ENCODE data around the gene TRIM10.
"Not testable (repeated sequence)": the region's sequence is repeated elsewhere in the genome, so short reads cannot be mapped to it uniquely, and the experiment has no call there.

The TRIM10 gene

DNA sequence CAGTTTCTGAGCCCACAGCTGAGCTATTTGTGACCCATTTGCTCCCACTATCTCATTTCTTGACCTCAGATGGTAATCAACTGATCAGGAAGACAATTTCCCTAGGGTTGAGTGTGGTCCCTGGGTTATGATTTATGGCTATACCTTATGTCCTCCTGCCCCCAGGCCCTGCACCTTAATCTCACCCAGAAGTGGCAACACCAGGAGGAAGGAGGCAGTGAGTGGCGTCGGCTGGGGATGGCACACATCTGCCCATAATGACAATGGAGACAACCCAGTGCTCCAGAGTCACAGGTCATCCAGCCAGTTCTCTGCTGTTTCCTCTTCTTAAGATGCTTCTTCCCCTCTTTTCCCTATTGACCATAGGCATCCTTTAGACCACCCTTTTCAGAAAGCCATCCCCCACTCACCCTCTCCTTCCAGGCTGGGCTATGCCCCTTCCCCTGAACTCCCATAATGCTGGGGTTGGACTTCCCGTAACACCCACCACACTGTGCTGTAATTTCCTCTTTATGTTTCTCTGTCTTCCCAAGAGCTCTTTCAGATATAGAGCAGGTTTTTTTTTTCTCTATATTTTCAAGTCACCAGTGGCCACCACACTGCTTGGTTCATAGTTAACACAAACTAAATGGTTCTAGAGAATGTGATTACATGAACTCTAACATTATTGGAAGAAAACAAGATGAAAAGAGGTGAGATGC is 8.0 kb downstream of the TRIM10 start:
- no peak for DNase-seq

DNA sequence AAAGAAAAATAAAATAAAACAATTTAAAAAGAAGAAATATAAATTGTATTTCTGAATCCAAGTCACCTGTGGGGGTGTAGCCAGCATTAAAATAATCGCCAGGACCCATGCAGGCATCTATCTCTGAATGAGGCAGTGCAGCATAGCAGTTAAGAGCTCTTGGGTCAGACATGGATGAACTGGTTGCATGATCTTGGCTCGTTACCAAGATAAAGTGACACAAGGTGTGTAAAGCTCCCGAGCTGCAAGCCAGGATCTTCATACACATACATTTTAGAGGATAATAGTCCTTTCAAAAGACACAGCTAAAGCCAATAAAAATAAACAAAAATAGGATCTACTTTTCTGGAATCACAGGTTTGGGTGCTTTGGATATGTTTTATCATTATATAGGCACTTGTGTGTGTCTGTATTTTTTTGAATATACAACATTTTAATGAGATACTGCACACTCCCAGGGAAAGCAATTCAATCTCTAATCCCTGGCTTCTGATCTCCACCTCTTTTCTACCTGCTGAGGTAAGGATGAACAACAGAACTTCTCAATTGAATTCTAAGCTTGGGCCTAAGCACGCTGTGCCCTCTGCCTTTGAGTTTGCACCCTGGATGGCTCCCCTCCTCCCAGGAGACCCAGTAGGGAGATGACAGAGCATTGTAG is 8.9 kb downstream of the TRIM10 start:
- no peak for DNase-seq

- DNase-seq, result no peak
These were observed 9.4 kb downstream of the TRIM10 start for GRCh38 chr6:30151580-30151979.

GRCh38 chr6:30150671-30151395 is 10.2 kb downstream of the TRIM10 start:
- DNase-seq, result no peak

GRCh38 chr6:30149858-30150550 is 11.0 kb downstream of the TRIM10 start:
- no peak for DNase-seq

- DNase-seq, result no peak
These were observed 11.8 kb downstream of the TRIM10 start for GRCh38 chr6:30149234-30149633.

DNA sequence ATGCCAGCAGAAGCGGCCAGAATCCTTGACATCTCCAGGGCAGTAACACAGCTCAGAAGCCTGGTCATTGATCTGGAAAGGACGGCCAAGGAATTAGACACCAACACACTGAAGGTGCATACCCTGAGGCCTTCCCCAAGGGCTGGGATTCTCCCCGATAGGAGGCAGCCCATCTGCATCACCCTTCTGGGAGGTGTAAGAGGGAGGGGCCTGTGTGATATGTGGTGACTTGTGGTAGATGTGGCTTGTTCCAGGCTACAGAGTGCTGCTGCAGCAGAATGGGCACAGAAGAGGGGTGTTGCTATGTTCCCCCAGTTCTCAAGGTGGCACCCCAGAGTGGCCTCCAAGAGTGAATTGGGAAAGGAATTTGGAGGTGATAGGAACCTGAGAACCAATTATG is 13.9 kb downstream of the TRIM10 start:
- no peak for DNase-seq

DNA sequence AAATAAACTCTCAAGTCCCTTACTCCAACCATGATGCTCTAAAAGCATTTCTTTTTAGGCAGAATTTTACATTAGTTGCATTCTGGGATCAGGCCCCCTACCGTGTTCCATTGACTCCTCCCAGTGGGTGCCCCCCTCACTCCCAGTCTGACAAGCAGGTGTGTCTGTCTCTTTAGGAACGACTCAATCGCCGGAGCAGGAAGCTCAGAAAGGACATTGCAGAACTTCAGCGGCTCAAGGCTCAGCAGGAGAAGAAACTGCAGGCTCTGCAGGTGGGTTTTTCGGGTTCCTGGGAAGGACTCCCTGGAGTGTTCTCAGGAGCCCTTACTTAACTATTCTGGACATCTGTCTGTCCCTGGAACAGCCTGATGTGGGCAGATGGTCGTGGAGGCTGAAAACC is 15.2 kb downstream of the TRIM10 start:
- DNase-seq, result no peak

DNA sequence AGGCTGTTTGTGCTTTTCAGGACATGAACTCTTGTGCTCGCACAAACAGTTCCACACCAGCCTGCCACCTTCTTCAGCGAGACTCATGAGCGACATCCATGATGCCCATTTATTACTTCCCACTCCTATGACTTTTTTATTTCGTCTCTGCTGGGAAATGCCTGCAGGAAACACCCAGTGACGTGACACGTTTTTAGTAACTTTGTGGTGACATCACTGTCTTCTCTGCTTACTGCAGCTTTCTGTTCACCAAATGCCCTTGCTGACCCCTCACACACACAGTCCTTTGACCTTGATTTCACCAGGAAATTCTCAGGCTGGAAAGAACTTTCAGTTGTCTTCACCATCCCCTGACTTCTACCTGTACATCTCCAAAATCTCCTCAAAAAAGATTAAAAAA is 16.2 kb downstream of the TRIM10 start:
- DNase-seq, result no peak

GRCh38 chr6:30143780-30144179 is 17.2 kb downstream of the TRIM10 start:
- DNase-seq, result no peak

- no peak for DNase-seq
These were observed 18.3 kb downstream of the TRIM10 start for GRCh38 chr6:30142665-30143064.

GRCh38 chr6:30140240-30140639 is 20.8 kb downstream of the TRIM10 start:
- DNase-seq, result not testable (repeated sequence)

DNA sequence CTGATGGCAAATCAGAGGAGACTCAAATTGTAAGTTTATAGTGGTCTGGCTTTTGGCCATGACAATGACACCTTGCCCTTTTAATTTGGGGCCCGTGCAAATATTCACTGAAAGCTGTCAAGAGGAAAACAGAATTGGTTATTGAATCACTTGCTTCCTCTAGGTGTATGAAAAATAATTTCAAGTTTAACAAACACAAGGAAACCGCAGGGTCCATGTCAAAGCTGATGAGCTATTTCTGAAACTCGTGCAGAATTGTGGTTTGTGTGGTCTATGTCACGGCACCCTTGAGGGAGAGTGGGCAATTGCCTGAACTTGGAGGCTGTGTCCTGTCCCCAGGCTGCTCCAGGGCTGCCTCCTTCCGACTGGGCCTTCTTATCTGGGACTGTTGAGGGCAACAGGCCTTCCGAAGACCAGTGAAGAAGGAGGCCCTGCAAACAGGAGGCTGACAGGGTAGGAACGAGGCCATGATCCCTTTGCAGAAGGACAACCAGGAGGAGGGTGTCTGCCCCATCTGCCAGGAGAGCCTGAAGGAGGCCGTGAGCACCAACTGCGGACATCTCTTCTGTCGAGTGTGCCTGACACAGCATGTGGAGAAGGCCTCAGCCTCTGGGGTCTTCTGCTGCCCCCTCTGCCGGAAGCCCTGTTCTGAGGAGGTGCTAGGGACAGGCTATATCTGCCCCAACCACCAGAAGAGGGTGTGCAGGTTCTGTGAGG is 24.3 kb downstream of the TRIM10 start:
- DNase-seq, result no peak

GRCh38 chr6:30135757-30136156 is 25.3 kb downstream of the TRIM10 start, which contains the start of gene TRIM40:
TSS of gene TRIM40 (plus strand) at chr6:30136140. CDS start at chr6:30137037, 897 bp downstream.
- DNase-seq, result no peak

- DNase-seq, result no peak
These were observed 25.9 kb downstream of the TRIM10 start for GRCh38 chr6:30135147-30135546.

- no peak for DNase-seq
These were observed 29.0 kb downstream of the TRIM10 start for GRCh38 chr6:30131947-30132497.

DNA sequence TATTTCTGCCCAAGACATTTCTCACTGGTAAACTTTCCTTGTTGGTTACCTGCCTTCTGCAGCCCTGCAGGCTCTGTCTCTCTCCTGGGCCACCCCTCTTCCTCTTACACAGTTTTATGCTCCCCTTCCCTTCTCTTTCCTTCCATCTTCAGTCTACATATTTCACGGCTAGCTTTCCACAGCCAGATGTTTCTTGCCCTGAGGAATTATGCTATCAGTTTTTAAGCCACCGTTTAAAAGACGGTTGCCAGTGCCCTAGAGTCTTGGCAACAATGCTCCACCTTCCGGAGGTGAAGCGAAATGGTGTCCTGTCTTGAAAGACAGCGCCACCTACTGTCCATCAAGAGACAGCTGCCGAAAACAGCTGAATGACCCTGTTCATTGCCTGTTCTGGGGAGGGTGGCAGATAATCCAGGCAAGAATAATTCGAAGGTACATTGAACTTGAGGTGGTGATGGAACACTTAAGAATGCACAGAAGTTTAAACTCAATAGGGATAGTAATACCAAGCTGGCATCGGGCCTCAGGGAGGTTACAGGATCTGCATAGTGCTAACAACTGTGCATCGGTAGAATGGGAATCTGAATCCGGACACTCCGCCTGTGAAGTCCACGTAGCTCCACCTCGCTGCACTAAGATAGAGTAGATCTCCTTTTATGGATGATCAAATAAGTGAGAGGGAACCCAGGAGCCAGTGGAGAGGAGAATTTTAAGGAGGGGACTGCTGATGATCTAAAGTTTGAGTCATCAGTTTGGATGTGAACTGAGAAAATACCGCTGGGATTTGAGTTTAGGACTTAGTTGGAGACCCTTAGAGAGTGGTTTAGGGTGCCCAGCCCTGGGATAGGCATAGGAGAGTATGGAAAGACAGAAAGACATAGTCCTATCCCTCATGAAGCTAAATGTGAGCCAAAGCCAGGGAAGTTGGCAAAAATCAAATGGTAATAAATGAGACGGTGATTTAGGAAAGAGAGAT is 29.8 kb downstream of the TRIM10 start:
- DNase-seq, result peak; percentile 53 to 58

- no peak for DNase-seq
These were observed 30.8 kb downstream of the TRIM10 start for GRCh38 chr6:30130179-30130679.

- no peak for DNase-seq
These were observed 31.5 kb downstream of the TRIM10 start for GRCh38 chr6:30129265-30130178.

All from stimulated activated CD4-positive, alpha-beta T cell treated with anti-CD3 and anti-CD28 coated beads, Interleukin-2, amount 100 ng/mL, for 48 hours (primary cell).